ENCODE measurements around the gene ESYT1. TPM values are rescaled to one million over a fixed set of nuclear protein-coding genes. Genes with fewer than 3 reads are reported as not detected.
A peak's percentile ranks its signal among the peaks of the same experiment; 100 is the strongest.

ESYT1 gene
- total RNA-seq, 4 donors from 2014 or later = 51.2 to 84.1 (median 64.9) TPM

- DNase-seq (ENCODE audit: low spot score in 2 of 2) = peak in 1 of 2 donors; percentile 54
- WGBS, 2 donors = 68 to 69% methylated on average over 3 of the region's 3 CpGs
- TF ChIP-seq CTCF (IDR thresholded peaks at IDR 0.05) = no peak
- TF ChIP-seq POLR2A (IDR thresholded peaks at IDR 0.05) = no peak
- intact Hi-C loops (cut with DNase I; ENCODE audit: low total_unique reads) = no loop called here
- H3K4me3 ChIP-seq (ENCODE audit: low read depth, poor library complexity, severe bottlenecking) = no peak overlapping the region
Measured at GRCh38 chr12:56086096-56086495, 42.0 kb upstream of the ESYT1 start.

- 92 to 93% methylated on average over 6 of the region's 6 CpGs for WGBS, 2 donors
- TF ChIP-seq CTCF (IDR thresholded peaks at IDR 0.05) (no peak), POLR2A (IDR thresholded peaks at IDR 0.05) (no peak)
- DNase-seq (ENCODE audit: low spot score in 2 of 2) = no peak
- H3K4me3 ChIP-seq (ENCODE audit: low read depth, poor library complexity, severe bottlenecking) = no peak overlapping the region
- intact Hi-C loops (cut with DNase I; ENCODE audit: low total_unique reads) = no loop called here
Measured at GRCh38 chr12:56086608-56087007, 41.5 kb upstream of the ESYT1 start.

- no peak for DNase-seq (ENCODE audit: low spot score in 2 of 2)
- intact Hi-C loops (cut with DNase I; ENCODE audit: low total_unique reads) = no loop called here
- no peak overlapping the region for H3K4me3 ChIP-seq (ENCODE audit: low read depth, poor library complexity, severe bottlenecking)
- WGBS, 2 donors = 75 to 78% methylated on average over 6 of the region's 6 CpGs
- no peak for TF ChIP-seq CTCF (IDR thresholded peaks at IDR 0.05)
- TF ChIP-seq POLR2A (IDR thresholded peaks at IDR 0.05) = no peak
Measured at GRCh38 chr12:56087220-56087619, 40.8 kb upstream of the ESYT1 start.

- no peak overlapping the region for H3K4me3 ChIP-seq (ENCODE audit: low read depth, poor library complexity, severe bottlenecking)
- 89 to 91% methylated on average over 6 of the region's 6 CpGs for WGBS, 2 donors
- DNase-seq (ENCODE audit: low spot score in 2 of 2) = no peak
- TF ChIP-seq POLR2A (IDR thresholded peaks at IDR 0.05) (no peak), CTCF (IDR thresholded peaks at IDR 0.05) (no peak)
- intact Hi-C loops (cut with DNase I; ENCODE audit: low total_unique reads) = no loop called here
Measured at GRCh38 chr12:56097738-56098137, 30.3 kb upstream of the ESYT1 start.

GRCh38 chr12:56098592-56098991 is 29.5 kb upstream of the ESYT1 start:
- intact Hi-C loops (cut with DNase I; ENCODE audit: low total_unique reads) = no loop called here
- TF ChIP-seq POLR2A (IDR thresholded peaks at IDR 0.05) = no peak
- no peak for TF ChIP-seq CTCF (IDR thresholded peaks at IDR 0.05)
- no peak overlapping the region for H3K4me3 ChIP-seq (ENCODE audit: low read depth, poor library complexity, severe bottlenecking)
- 79 to 84% methylated on average over 3 of the region's 3 CpGs for WGBS, 2 donors
- DNase-seq (ENCODE audit: low spot score in 2 of 2) = no peak

- intact Hi-C loops (cut with DNase I; ENCODE audit: low total_unique reads) = no loop called here
- TF ChIP-seq CTCF (IDR thresholded peaks at IDR 0.05) (no peak), POLR2A (IDR thresholded peaks at IDR 0.05) (no peak)
- DNase-seq (ENCODE audit: low spot score in 2 of 2) = no peak
- WGBS, 2 donors = 54 to 65% methylated on average over 4 of the region's 4 CpGs
- no peak overlapping the region for H3K4me3 ChIP-seq (ENCODE audit: low read depth, poor library complexity, severe bottlenecking)
Measured at GRCh38 chr12:56099787-56100186, 28.3 kb upstream of the ESYT1 start.

All from lower leg skin (tissue), 4 donors.